K562 (cell line): ENCODE results near the gene FAM83F. TPM values are rescaled to one million over a fixed set of nuclear protein-coding genes. Genes with fewer than 3 reads are reported as not detected.

Experiments
- ATAC-seq: fragments of 200-7000 bp; cut with Tn5 transposase; 3 replicates; pipeline ENCODE4 v1.9.1; 2020; ENCODE audit warnings: moderate library complexity
- BruUV-seq: library from RNA; stranded (reverse); fragments of 400-500 nt; replicated peaks from 2 replicates; lab custom pipeline; 2021; lab: Mats Ljungman, UMichigan
- CTCF ChIA-PET: fragments of 300-600 bp; formaldehyde crosslinking; extraction: SDS; loops from one replicate; lab custom pipeline; 2021; ENCODE audit warnings: low intra/inter-chr PET ratio; lab: Yijun Ruan, JAX
- POLR2A ChIA-PET: fragments of 300-600, 350-650 bp; sonication (Branson Sonifier 250); formaldehyde crosslinking; extraction: SDS; loops from one replicate; lab custom pipeline; 2021; ENCODE audit warnings: antibody characterized with exemption, inconsistent platforms; lab: Yijun Ruan, JAX
- DNase-seq, 4 experiments: peaks; one replicate each; pipeline versions ENCODE4 v3.0.0 to v3.0.0-alpha.2; 2011 to 2018; ENCODE audit warnings: low spot score in 3 of 4, mixed read lengths in 3 of 4; ENCODE audit errors: extremely low read depth in 1 of 4
- FAIRE-seq: peaks from 2 replicates; lab custom pipeline; 2011; peaks lifted over from hg19 to GRCh38; lab: Jason Lieb, UNC
- H2AFZ ChIP-seq: 2 replicates; pipeline ENCODE4 v1.6.0; 2011; ENCODE audit warnings: low read depth, low read length, control low read depth, inconsistent platforms
- H3K27ac ChIP-seq: fragments of 200-600 bp; 3 replicates; pipeline ENCODE4 v1.8.0; 2011; ENCODE audit warnings: low read depth, mild to moderate bottlenecking, control low read depth, inconsistent platforms, low read length, moderate library complexity, mixed read lengths; ENCODE audit errors: extremely low read depth
- H3K27me3 ChIP-seq, 2 experiments: fragments of 300-600 bp in 1 of 2; 2 replicates in 1 of 2; 3 replicates in 1 of 2; pipeline versions ENCODE4 v1.6.0 to v1.8.0; 2011; ENCODE audit warnings: inconsistent platforms in 2 of 2, low read length in 2 of 2, mild to moderate bottlenecking in 1 of 2, mixed read lengths in 1 of 2, moderate library complexity in 1 of 2; ENCODE audit not compliant: control insufficient read depth in 2 of 2, insufficient read depth in 2 of 2
- H3K36me3 ChIP-seq: fragments of 300-600 bp; 3 replicates; pipeline ENCODE4 v1.8.0; 2011; ENCODE audit warnings: mild to moderate bottlenecking, low read length, inconsistent platforms; ENCODE audit not compliant: control insufficient read depth, insufficient read depth
- H3K4me1 ChIP-seq, 2 experiments: fragments of 200-600 bp in 1 of 2; replicated peaks in 1 of 2; 2 replicates in 1 of 2; 3 replicates in 1 of 2; pipeline versions ENCODE4 v1.5.1 to v1.8.0; 2011; ENCODE audit warnings: inconsistent platforms in 2 of 2, low read length in 2 of 2, mild to moderate bottlenecking in 1 of 2, mixed read lengths in 1 of 2, moderate library complexity in 1 of 2; ENCODE audit not compliant: control insufficient read depth in 2 of 2, insufficient read depth in 2 of 2
- H3K4me2 ChIP-seq: 2 replicates; pipeline ENCODE4 v1.6.1; 2011; ENCODE audit warnings: low read length, control low read depth, inconsistent platforms, mixed read lengths; ENCODE audit not compliant: insufficient read depth
- H3K4me3 ChIP-seq: fragments of 200-600 bp; sonication (generic), shearing (Covaris generic); 2 replicates; pipeline ENCODE4 v1.5.1; 2016; ENCODE audit warnings: control low read depth, inconsistent platforms
- H3K79me2 ChIP-seq: fragments of 200-600 bp; 3 replicates; pipeline ENCODE4 v1.8.0; 2011; ENCODE audit warnings: low read length, inconsistent platforms; ENCODE audit not compliant: control insufficient read depth, insufficient read depth
- H3K9ac ChIP-seq, 2 experiments: 2 replicates each; pipeline versions ENCODE4 v1.6.0 to v1.6.1; 2011; ENCODE audit warnings: low read depth in 2 of 2, low read length in 2 of 2, control low read depth in 1 of 2, inconsistent platforms in 1 of 2, mild to moderate bottlenecking in 1 of 2, mixed read lengths in 1 of 2; ENCODE audit not compliant: insufficient read depth in 1 of 2
- H3K9me1 ChIP-seq: one replicate; pipeline ENCODE4 v1.6.0; 2011; ENCODE audit warnings: inconsistent platforms, mild to moderate bottlenecking, low read length, moderate library complexity; ENCODE audit not compliant: control insufficient read depth, insufficient read depth
- H3K9me3 ChIP-seq: replicated peaks from 2 replicates; pipeline ENCODE4 v1.5.1; 2011; ENCODE audit warnings: low read depth, low read length, inconsistent platforms; ENCODE audit not compliant: control insufficient read depth, insufficient read depth
- H4K20me1 ChIP-seq: replicated peaks from 2 replicates; pipeline ENCODE4 v1.6.1; 2011; ENCODE audit warnings: low read length, inconsistent platforms, mixed read lengths; ENCODE audit not compliant: control insufficient read depth, insufficient read depth
- NRF1 ChIP-seq, 2 experiments: fragments of 450-650 bp; IDR thresholded peaks in 1 of 2; conservative IDR thresholded peaks in 1 of 2; 2 replicates each; pipeline ENCODE4 v1.6.1; 2014; ENCODE audit warnings: mild to moderate bottlenecking in 2 of 2
- TAF15 ChIP-seq: fragments of 200-400 bp; formaldehyde crosslinking; IDR thresholded peaks from 2 replicates; pipeline ENCODE4 v1.6.1; 2017; ENCODE audit warnings: mild to moderate bottlenecking, low read depth, low read length, moderate library complexity
- WGBS: fragments of 100-300 bp; shearing (Covaris generic); methylation state at CpG from one replicate; pipeline ENCODE4 v1.1.6; 2016; ENCODE audit warnings: low coverage, mixed read lengths; ENCODE audit not compliant: insufficient coverage; ENCODE audit errors: missing lambda C conversion rate; 5-methylcytosine and 5-hydroxymethylcytosine counted together
- in situ Hi-C: fragments of 300-500 bp; cut with MboI; formaldehyde crosslinking; loops from 4 replicates; pipeline ENCODE4 v1.15.0; 2018; ENCODE audit warnings: inconsistent platforms, mixed read lengths
- intact Hi-C: fragments of 100-400 bp; cut with micrococcal nuclease; formaldehyde crosslinking; loops from 2 replicates; pipeline ENCODE4 v1.14.2; 2022
- polyA plus RNA-seq, 8 experiments: library from polyadenylated mRNA; depleted of rRNA in 4 of 8; stranded (reverse) in 5 of 8; unstranded in 3 of 8; fragments of >200 nt; fragmentation: Nextera tagmentation in 2 of 8; fragmentation: Illumina TruSeq in 1 of 8; extraction: Ambion mirVana in 2 of 8; extraction: Trizol in 1 of 8; gene quantifications; 2 replicates each; pipeline versions ENCODE4 v1.2.1 to v1.2.3, GENCODE V29; 2011 to 2014; ENCODE audit warnings: inconsistent platforms in 1 of 8, missing spikeins in 1 of 8
- total RNA-seq, 7 experiments: library from RNA; depleted of rRNA in 6 of 7; stranded (reverse); fragments of >200 nt in 6 of 7; fragmentation: Illumina TruSeq in 2 of 7; extraction: Trizol in 2 of 7; gene quantifications; 2 replicates each; pipeline versions ENCODE4 v1.2.1 to v1.2.3, GENCODE V29; 2011 to 2021; ENCODE audit warnings: low replicate concordance in 1 of 7
- TF ChIP-seq, protein P1 (sequence below): sonication (generic); formaldehyde crosslinking; IDR thresholded peaks from 2 replicates; pipeline ENCODE4 v1.8.0; 2022; ENCODE audit warnings: mild to moderate bottlenecking, missing genetic modification reagents
- TF ChIP-seq, protein P2 (sequence below): fragments of 200-800 bp; sonication (Bioruptor generic); IDR thresholded peaks from 2 replicates; pipeline ENCODE4 v1.6.1; 2017; ENCODE audit warnings: missing genetic modification characterization, missing compliant biosample characterization
- TF ChIP-seq, protein P3 (sequence below): sonication (generic); formaldehyde crosslinking; IDR thresholded peaks from 2 replicates; pipeline ENCODE4 v1.8.0; 2022; ENCODE audit warnings: missing genetic modification reagents, mild to moderate bottlenecking, borderline replicate concordance

FAM83F gene
- total and polyA plus RNA-seq, 9 of the 15 experiments (the other 6 are each of a cell fraction or from before 2014, with no cell fraction given), result under 0.01 to 0.13 (median 0.04) TPM; not detected in 1

DNA sequence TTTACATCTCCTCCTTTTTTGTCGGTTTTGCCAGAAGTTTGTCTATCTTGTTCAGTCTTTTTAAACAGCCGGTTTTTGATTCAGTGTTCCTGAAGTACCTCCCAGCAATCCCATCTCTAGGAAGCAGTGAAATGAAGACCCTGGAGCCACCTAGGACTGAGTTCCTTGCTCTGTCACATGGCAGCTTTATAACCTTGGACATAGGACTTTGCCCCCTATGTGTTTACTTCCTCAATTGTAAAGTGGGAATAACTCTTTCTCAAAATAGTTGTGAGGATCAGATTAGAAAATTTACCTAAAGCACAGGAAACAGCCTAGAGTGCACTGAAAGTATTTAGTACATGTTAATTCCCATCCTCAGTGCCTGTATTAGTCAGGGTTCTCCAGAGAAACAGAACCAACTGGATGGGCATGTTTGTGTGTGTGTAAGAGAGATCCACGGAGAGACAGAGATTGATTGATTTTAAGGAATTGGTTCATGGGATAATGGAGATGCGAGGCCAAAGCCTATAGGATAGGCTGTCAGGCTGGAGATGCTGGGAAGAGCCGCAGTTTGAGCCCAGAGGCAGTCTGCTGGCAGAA, 20.0 kb downstream of the FAM83F start:
- intact Hi-C loops (no loop called here), in situ Hi-C loops (no loop called here)
- DNase-seq (no peak), FAIRE-seq (no peak), ATAC-seq (no peak)
- no peak overlapping the region for H3K27ac ChIP-seq
- H3K27me3 ChIP-seq, result no peaks in the 10 kb centered on the region
- POLR2A ChIA-PET, result no interaction called here
- TF ChIP-seq, protein P1, sequence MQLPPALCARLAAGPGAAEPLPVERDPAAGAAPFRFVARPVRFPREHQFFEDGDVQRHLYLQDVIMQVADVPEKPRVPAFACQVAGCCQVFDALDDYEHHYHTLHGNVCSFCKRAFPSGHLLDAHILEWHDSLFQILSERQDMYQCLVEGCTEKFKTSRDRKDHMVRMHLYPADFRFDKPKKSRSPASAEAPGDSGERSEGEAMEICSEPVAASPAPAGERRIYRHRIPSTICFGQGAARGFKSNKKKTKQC (CRISPR knock-in tag), result no peak
- TF ChIP-seq, protein P2, sequence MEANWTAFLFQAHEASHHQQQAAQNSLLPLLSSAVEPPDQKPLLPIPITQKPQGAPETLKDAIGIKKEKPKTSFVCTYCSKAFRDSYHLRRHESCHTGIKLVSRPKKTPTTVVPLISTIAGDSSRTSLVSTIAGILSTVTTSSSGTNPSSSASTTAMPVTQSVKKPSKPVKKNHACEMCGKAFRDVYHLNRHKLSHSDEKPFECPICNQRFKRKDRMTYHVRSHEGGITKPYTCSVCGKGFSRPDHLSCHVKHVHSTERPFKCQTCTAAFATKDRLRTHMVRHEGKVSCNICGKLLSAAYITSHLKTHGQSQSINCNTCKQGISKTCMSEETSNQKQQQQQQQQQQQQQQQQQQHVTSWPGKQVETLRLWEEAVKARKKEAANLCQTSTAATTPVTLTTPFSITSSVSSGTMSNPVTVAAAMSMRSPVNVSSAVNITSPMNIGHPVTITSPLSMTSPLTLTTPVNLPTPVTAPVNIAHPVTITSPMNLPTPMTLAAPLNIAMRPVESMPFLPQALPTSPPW, result no peak
- no peak for TF ChIP-seq NRF1 (conservative IDR thresholded peaks at IDR 0.05 in 1 of 2, IDR thresholded peaks at IDR 0.05 in 1 of 2)
- no peak for TF ChIP-seq TAF15
- TF ChIP-seq, protein P3, sequence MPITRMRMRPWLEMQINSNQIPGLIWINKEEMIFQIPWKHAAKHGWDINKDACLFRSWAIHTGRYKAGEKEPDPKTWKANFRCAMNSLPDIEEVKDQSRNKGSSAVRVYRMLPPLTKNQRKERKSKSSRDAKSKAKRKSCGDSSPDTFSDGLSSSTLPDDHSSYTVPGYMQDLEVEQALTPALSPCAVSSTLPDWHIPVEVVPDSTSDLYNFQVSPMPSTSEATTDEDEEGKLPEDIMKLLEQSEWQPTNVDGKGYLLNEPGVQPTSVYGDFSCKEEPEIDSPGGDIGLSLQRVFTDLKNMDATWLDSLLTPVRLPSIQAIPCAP, result no peak
- H2AFZ ChIP-seq, result peak overlapping the region; percentile 38; the same call in 1 of the 2 replicates
- CTCF ChIA-PET, result no interaction called here
- H3K9ac ChIP-seq, result no peak overlapping the region
- peaks cover 6 to 7% of the 10 kb centered on the region in 2 experiments; a peak in 3 of 5 replicates for H3K4me1 ChIP-seq
- no peaks in the 10 kb centered on the region for H3K79me2 ChIP-seq
- no peaks in the 10 kb centered on the region for H4K20me1 ChIP-seq
- no TSS peak for BruUV-seq
- H3K9me1 ChIP-seq, result no peaks in the 10 kb centered on the region
- WGBS, result 71% methylated on average over 5 of the region's 5 CpGs
- H3K9me3 ChIP-seq, result no peaks in the 10 kb centered on the region
- H3K4me3 ChIP-seq, result no peak overlapping the region
- H3K4me2 ChIP-seq, result no peak overlapping the region
- H3K36me3 ChIP-seq, result no peaks in the 10 kb centered on the region
